SK-N-SH treated with all-trans-retinoic acid at 6 μM for 48 hours (cell line): ENCODE data around the gene NFASC.

ENCODE experiments used
- ATAC-seq: fragments of 200-7000 bp; cut with Tn5 transposase; 3 replicates; pipeline ENCODE4 v1.9.1; 2020; ENCODE audit warnings: mild to moderate bottlenecking, moderate library complexity
- ARNTL ChIP-seq: fragments of 450-650 bp; formaldehyde crosslinking; IDR thresholded peaks from 2 replicates; pipeline ENCODE4 v1.5.0; 2020; ENCODE audit warnings: low read depth, mild to moderate bottlenecking, moderate library complexity, borderline replicate concordance
- CSDC2 ChIP-seq: fragments of 250-450 bp; sonication (Bioruptor Pico); IDR thresholded peaks from 2 replicates; pipeline ENCODE4 v1.5.0; 2020; ENCODE audit warnings: mild to moderate bottlenecking, moderate library complexity
- ISL1 ChIP-seq: fragments of 250-450 bp; sonication (Bioruptor Pico); IDR thresholded peaks from 2 replicates; pipeline ENCODE4 v2.1.2; 2022; ENCODE audit warnings: mild to moderate bottlenecking, moderate library complexity
- OSR1 ChIP-seq: fragments of 250-450 bp; sonication (Bioruptor Pico); IDR thresholded peaks from 2 replicates; pipeline ENCODE4 v1.8.0; 2022; ENCODE audit warnings: moderate library complexity, mild to moderate bottlenecking, inconsistent platforms
- POU6F1 ChIP-seq: fragments of 250-450 bp; sonication (Bioruptor Pico); IDR thresholded peaks from 2 replicates; pipeline ENCODE4 v1.8.0; 2021; ENCODE audit warnings: low read depth, mild to moderate bottlenecking, moderate library complexity, borderline replicate concordance
- RARB ChIP-seq: fragments of 250-450 bp; sonication (Bioruptor Pico); IDR thresholded peaks from 2 replicates; pipeline ENCODE4 v1.8.0; 2021; ENCODE audit warnings: mild to moderate bottlenecking, moderate library complexity
- TCF4 ChIP-seq: fragments of 250-450 bp; sonication (Bioruptor Pico); IDR thresholded peaks from 2 replicates; pipeline ENCODE4 v1.8.0; 2021; ENCODE audit warnings: mild to moderate bottlenecking, moderate library complexity, borderline replicate concordance
- TOX ChIP-seq: fragments of 250-450 bp; sonication (Bioruptor Pico); IDR thresholded peaks from 2 replicates; pipeline ENCODE4 v1.8.0; 2021; ENCODE audit warnings: mild to moderate bottlenecking, moderate library complexity, borderline replicate concordance
- ZC3H10 ChIP-seq: fragments of 250-450 bp; sonication (Bioruptor Pico); IDR thresholded peaks from 2 replicates; pipeline ENCODE4 v1.5.1; 2021; ENCODE audit warnings: mild to moderate bottlenecking, moderate library complexity
- ZFP3 ChIP-seq: fragments of 250-450 bp; sonication (Bioruptor Pico); IDR thresholded peaks from 2 replicates; pipeline ENCODE4 v1.5.0; 2020; ENCODE audit warnings: mild to moderate bottlenecking, moderate library complexity
- ZNF70 ChIP-seq: fragments of 450-650 bp; formaldehyde crosslinking; IDR thresholded peaks from 2 replicates; pipeline ENCODE4 v1.5.0; 2020; ENCODE audit warnings: mild to moderate bottlenecking, moderate library complexity
- ZNF8 ChIP-seq: fragments of 450-650 bp; formaldehyde crosslinking; IDR thresholded peaks from 2 replicates; pipeline ENCODE4 v1.5.0; 2020; ENCODE audit warnings: mild to moderate bottlenecking, moderate library complexity
- TF ChIP-seq, protein P1 (sequence below): fragments of 250-450 bp; sonication (Bioruptor Pico); IDR thresholded peaks from 2 replicates; pipeline ENCODE4 v1.8.0; 2020; ENCODE audit warnings: mild to moderate bottlenecking, moderate library complexity, borderline replicate concordance
- TF ChIP-seq, protein P2 (sequence below): fragments of 250-450 bp; sonication (Bioruptor Pico); IDR thresholded peaks from 2 replicates; pipeline ENCODE4 v1.5.1; 2021; ENCODE audit warnings: mild to moderate bottlenecking, moderate library complexity

Gene NFASC

DNA sequence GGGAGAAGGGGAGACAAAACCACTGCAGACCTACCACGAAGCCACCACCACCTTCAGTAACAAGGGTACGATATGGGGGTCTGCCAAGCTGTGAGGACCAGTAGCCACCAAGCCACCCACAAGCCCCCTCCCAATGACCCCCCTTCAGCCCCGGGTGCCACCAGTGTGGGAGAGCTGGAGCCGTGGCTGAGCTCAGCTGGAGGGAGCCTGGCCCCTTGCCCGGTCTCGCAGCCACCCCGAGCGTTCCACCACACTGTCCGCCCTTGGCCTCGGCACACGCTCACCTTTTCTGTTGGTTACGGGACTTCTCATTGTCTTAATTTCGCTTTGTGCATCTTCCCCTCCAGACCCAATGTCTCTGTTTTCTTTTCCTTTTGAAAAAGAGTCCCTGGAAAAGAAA, 145.9 kb downstream of the NFASC start:
- ATAC-seq = no peak
- TF ChIP-seq, protein P1, sequence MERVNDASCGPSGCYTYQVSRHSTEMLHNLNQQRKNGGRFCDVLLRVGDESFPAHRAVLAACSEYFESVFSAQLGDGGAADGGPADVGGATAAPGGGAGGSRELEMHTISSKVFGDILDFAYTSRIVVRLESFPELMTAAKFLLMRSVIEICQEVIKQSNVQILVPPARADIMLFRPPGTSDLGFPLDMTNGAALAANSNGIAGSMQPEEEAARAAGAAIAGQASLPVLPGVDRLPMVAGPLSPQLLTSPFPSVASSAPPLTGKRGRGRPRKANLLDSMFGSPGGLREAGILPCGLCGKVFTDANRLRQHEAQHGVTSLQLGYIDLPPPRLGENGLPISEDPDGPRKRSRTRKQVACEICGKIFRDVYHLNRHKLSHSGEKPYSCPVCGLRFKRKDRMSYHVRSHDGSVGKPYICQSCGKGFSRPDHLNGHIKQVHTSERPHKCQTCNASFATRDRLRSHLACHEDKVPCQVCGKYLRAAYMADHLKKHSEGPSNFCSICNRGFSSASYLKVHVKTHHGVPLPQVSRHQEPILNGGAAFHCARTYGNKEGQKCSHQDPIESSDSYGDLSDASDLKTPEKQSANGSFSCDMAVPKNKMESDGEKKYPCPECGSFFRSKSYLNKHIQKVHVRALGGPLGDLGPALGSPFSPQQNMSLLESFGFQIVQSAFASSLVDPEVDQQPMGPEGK = no peak
- TF ChIP-seq ZFP3 (CRISPR knock-in tag) = no peak
- no peak for TF ChIP-seq ZC3H10 (CRISPR knock-in tag)
- no peak for TF ChIP-seq ARNTL (CRISPR knock-in tag)
- no peak for TF ChIP-seq TOX

DNA sequence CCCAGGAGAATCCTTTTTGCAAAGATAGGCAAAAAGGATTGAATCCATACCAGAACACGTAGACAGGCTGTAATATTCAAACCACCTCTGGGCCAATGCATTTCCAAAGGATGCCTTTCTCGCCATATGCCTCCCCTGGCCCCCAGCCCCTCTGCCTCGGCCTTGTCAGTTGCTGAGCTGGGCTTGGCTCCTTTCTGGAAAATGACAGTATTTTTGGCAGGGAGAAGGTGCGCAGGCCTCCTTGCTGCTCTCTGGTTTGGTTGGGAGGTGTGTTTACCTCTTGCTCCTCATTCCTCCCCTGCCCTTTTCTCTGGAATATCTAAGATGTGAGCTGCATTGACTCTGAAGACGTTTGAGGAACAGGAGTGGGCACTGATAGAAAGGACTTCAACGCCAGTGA, 146.3 kb downstream of the NFASC start:
- ATAC-seq = no peak
- no peak for TF ChIP-seq OSR1 (CRISPR knock-in tag)
- no peak for TF ChIP-seq ISL1

- TF ChIP-seq ZNF70 (CRISPR knock-in tag) (no peak), ARNTL (CRISPR knock-in tag) (no peak), OSR1 (CRISPR knock-in tag) (no peak), TCF4 (no peak), ZNF8 (CRISPR knock-in tag) (no peak), POU6F1 (CRISPR knock-in tag) (no peak)
- TF ChIP-seq, protein P2, sequence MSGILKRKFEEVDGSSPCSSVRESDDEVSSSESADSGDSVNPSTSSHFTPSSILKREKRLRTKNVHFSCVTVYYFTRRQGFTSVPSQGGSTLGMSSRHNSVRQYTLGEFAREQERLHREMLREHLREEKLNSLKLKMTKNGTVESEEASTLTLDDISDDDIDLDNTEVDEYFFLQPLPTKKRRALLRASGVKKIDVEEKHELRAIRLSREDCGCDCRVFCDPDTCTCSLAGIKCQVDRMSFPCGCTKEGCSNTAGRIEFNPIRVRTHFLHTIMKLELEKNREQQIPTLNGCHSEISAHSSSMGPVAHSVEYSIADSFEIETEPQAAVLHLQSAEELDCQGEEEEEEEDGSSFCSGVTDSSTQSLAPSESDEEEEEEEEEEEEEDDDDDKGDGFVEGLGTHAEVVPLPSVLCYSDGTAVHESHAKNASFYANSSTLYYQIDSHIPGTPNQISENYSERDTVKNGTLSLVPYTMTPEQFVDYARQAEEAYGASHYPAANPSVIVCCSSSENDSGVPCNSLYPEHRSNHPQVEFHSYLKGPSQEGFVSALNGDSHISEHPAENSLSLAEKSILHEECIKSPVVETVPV (CRISPR knock-in tag) = no peak
- no peak for ATAC-seq
Observed at GRCh38 chr1:205017766-205018165, 147.1 kb downstream of the NFASC start.

DNA sequence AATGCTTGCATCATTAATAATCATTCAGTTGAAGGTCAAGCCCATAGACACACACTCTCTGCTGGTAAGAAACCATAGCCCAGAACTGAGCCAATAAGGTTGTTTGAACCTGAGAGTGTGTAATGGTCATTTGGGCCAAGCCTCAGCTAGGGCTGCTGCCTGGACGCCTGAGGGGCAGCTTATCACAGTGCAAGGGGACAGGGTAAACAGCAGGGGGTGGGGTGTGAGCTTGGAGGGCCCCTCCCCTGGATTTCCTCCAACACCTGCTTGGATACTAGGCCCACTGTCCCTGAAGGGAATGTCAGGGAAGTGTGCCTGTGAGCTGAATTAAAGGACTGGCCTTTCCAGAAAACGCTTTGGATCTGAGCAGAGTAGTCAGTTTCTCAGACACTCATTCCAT, 147.7 kb downstream of the NFASC start:
- ATAC-seq = no peak
- TF ChIP-seq, protein P1 = no peak
- TF ChIP-seq ZFP3 (CRISPR knock-in tag) (no peak), RARB (CRISPR knock-in tag) (no peak)

DNA sequence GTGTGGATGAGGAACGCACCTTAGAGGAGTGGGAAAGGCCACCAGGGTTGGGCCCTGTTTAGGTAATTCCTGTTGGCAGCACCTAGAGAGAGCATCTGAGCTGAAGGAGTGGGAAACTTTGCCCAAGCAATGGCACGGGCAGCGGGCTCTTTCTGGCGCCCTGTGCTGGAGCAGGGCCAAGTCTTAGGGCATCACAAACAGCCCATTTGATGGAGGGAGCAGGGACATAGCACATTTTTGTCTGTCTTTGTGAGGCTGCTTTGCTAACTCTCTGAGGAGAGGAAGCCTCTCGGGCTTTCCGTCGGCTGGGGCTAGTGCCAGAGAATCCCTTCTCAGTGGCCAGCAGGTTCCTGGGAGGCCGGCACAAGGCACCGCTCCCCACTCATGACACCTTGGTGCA, 149.8 kb downstream of the NFASC start:
- TF ChIP-seq, protein P2 (CRISPR knock-in tag) = no peak
- ATAC-seq = no peak

- ATAC-seq = no peak
- TF ChIP-seq ZNF70 (CRISPR knock-in tag) (peak; percentile 95), CSDC2 (CRISPR knock-in tag) (no peak)
- TF ChIP-seq, all 23 proteins: peak for 1
Observed at GRCh38 chr1:205024679-205025078, 154.0 kb downstream of the NFASC start.

DNA sequence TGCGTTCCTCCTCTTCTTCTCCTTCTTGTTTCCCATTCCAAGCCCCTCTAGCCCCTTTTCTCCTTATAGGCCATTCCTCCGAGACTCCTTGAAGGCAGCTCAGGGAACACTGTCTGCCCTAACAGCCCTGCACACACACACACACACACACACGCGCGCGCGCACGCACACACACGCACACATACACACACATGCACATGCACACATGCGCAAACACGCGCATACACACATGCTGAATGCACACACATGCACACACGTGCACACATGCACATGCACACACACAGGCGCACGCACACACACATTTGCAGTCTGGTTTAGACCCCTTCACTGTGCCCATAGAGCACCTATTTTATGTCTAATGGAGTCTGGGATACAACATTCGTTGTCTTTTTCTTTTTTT, 154.6 kb downstream of the NFASC start:
- ATAC-seq = no peak
- TF ChIP-seq, protein P2 (CRISPR knock-in tag) = no peak
- no peak for TF ChIP-seq ARNTL (CRISPR knock-in tag)
- no peak for TF ChIP-seq ZNF8 (CRISPR knock-in tag)
- TF ChIP-seq, protein P1 = no peak
- TF ChIP-seq POU6F1 (CRISPR knock-in tag) = no peak
